GM18873 (cell line): Measurements from ENCODE around the gene TMEM130.
"Not testable (repeated sequence)": the region's sequence is repeated elsewhere in the genome, so short reads cannot be mapped to it uniquely, and the experiment has no call there.

Experiments used
- ATAC-seq: cut with Tn5 transposase; IDR thresholded peaks from one replicate; pipeline ENCODE4 v1.9.1; 2021; ENCODE audit warnings: mild to moderate bottlenecking, moderate library complexity, moderate number of reproducible peaks; ENCODE audit not compliant: unreplicated experiment, low FRiP score

TMEM130 gene

GRCh38 chr7:98855610-98856422 is 14.0 kb downstream of the TMEM130 start:
- ATAC-seq, result no peak

- ATAC-seq, result no peak
Observed at GRCh38 chr7:98852826-98853225, 17.0 kb downstream of the TMEM130 start.

GRCh38 chr7:98848918-98849317 is 20.9 kb downstream of the TMEM130 start:
- ATAC-seq, result no peak

- ATAC-seq, result not testable (repeated sequence)
Observed at GRCh38 chr7:98842552-98842951, 27.3 kb downstream of the TMEM130 start.

- no peak for ATAC-seq
Observed at GRCh38 chr7:98841179-98841997, 28.4 kb downstream of the TMEM130 start.

GRCh38 chr7:98840722-98841121 is 29.1 kb downstream of the TMEM130 start:
- ATAC-seq, result no peak

GRCh38 chr7:98840096-98840495 is 29.7 kb downstream of the TMEM130 start:
- ATAC-seq, result no peak

- ATAC-seq, result no peak
Observed at GRCh38 chr7:98837630-98837972, 32.2 kb downstream of the TMEM130 start.

- ATAC-seq, result no peak
Observed at GRCh38 chr7:98836811-98837629, 32.8 kb downstream of the TMEM130 start.

GRCh38 chr7:98834949-98835348 is 34.9 kb downstream of the TMEM130 start:
- no peak for ATAC-seq

GRCh38 chr7:98833022-98833421 is 36.8 kb downstream of the TMEM130 start:
- no peak for ATAC-seq

- ATAC-seq, result no peak
Observed at GRCh38 chr7:98831641-98832221, 38.1 kb downstream of the TMEM130 start.

GRCh38 chr7:98830972-98831548 is 38.8 kb downstream of the TMEM130 start:
- ATAC-seq, result no peak

GRCh38 chr7:98828368-98828767 is 41.4 kb downstream of the TMEM130 start:
- no peak for ATAC-seq

- no peak for ATAC-seq
Observed at GRCh38 chr7:98827258-98827657, 42.6 kb downstream of the TMEM130 start.

GRCh38 chr7:98826811-98827231 is 43.0 kb downstream of the TMEM130 start:
- ATAC-seq, result no peak

- no peak for ATAC-seq
Observed at GRCh38 chr7:98826387-98826786, 43.4 kb downstream of the TMEM130 start.

- ATAC-seq, result no peak
Observed at GRCh38 chr7:98823226-98823625, 46.6 kb downstream of the TMEM130 start.

GRCh38 chr7:98821348-98821747 is 48.5 kb downstream of the TMEM130 start:
- no peak for ATAC-seq
